Type B pancreatic cell (in vitro differentiated cells): Measurements from ENCODE around the gene XKR3. TPM values are rescaled to one million over a fixed set of nuclear protein-coding genes. Genes with fewer than 3 reads are reported as not detected.
A peak's percentile ranks its signal among the peaks of the same experiment; 100 is the strongest.

Experiments used
- DNase-seq: peaks from one replicate; pipeline ENCODE4 v3.0.0; 2021; ENCODE audit warnings: mixed read lengths; ENCODE audit not compliant: unreplicated experiment; ENCODE audit errors: extremely low spot score
- H3K27ac Mint-ChIP-seq: 2 replicates; pipeline ENCODE4 v1.8.0; 2021; ENCODE audit warnings: mild to moderate bottlenecking, mixed read lengths
- H3K27me3 Mint-ChIP-seq: 2 replicates; pipeline ENCODE4 v1.8.0; 2021; ENCODE audit warnings: mixed read lengths
- H3K36me3 Mint-ChIP-seq: 2 replicates; pipeline ENCODE4 v1.8.0; 2021; ENCODE audit warnings: mixed read lengths
- H3K4me1 Mint-ChIP-seq: one replicate; pipeline ENCODE4 v1.8.0; 2021; ENCODE audit warnings: mixed read lengths; ENCODE audit not compliant: unreplicated experiment
- H3K4me3 Mint-ChIP-seq: 2 replicates; pipeline ENCODE4 v1.8.0; 2021; ENCODE audit warnings: mild to moderate bottlenecking, mixed read lengths
- H3K9me3 Mint-ChIP-seq: 2 replicates; pipeline ENCODE4 v1.8.0; 2021; ENCODE audit warnings: mixed read lengths
- total RNA-seq: library from RNA; stranded (reverse); gene quantifications from 2 replicates; pipeline ENCODE4 v1.2.1, GENCODE V29; 2021; ENCODE audit warnings: low replicate concordance
- TF ChIP-seq, protein P1 (sequence below): fragments of 200-600 bp; sonication (generic); conservative IDR thresholded peaks from 2 replicates; pipeline ENCODE4 v1.5.0; 2021; ENCODE audit warnings: antibody characterized with exemption, mild to moderate bottlenecking

The XKR3 gene
- total RNA-seq, 1 donor from 2014 or later, result not detected

DNA sequence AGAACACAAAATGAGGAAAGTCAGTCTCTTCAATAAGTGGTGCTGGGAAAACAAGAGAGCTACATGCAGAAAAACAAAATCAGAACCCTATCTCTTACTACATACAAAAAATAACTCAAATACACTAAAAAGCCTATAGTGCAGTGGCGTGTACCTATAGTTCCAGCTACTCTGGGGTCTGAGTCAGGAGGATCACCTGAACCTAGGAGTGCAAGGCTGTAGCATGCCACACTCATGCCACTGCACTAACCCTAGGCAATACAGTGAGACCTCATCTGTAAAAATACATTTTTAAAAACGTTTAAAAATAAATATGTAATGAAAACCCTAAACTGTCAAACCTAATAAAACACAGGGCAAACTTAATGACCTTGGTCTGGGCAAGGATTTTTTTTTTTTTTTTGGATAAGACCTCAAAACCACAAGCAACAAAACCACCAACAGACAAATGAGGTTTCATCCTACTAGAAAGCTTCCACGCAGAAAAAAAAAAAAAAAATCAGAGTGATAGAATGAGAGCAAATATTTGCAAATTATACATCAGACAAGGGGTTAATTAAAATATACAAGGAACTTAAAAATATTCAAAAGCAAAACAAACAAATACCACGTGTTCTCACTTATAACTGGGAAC is 35.2 kb downstream of the XKR3 start:
- no peak overlapping the region for H3K4me3 Mint-ChIP-seq
- H3K27ac Mint-ChIP-seq, result no peak overlapping the region

DNA sequence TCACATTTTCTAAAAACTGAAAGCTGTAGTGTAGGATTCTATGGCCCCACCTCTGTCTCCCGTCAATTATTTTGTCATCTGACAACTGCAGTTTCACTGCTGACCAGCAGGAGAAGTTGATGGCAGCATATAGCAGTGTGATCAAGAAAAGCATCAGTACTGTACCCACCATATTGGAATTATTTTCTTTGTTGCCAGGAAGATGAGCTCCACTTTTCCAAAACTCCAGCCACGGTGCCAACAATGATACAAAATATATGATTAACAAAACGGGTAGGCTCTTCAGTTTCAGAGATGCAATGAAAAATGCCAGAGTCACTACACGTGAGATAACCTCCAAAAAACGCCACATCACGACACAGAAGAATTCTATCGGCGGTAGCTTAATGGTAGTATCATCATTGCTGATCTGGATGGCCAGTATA is 41.3 kb downstream of the XKR3 start:
- H3K27me3 Mint-ChIP-seq, result no peaks in the 10 kb centered on the region
- DNase-seq, result no peak
- H3K36me3 Mint-ChIP-seq, result no peaks in the 10 kb centered on the region
- no peak overlapping the region for H3K4me3 Mint-ChIP-seq
- no peak overlapping the region for H3K27ac Mint-ChIP-seq
- TF ChIP-seq, protein P1, sequence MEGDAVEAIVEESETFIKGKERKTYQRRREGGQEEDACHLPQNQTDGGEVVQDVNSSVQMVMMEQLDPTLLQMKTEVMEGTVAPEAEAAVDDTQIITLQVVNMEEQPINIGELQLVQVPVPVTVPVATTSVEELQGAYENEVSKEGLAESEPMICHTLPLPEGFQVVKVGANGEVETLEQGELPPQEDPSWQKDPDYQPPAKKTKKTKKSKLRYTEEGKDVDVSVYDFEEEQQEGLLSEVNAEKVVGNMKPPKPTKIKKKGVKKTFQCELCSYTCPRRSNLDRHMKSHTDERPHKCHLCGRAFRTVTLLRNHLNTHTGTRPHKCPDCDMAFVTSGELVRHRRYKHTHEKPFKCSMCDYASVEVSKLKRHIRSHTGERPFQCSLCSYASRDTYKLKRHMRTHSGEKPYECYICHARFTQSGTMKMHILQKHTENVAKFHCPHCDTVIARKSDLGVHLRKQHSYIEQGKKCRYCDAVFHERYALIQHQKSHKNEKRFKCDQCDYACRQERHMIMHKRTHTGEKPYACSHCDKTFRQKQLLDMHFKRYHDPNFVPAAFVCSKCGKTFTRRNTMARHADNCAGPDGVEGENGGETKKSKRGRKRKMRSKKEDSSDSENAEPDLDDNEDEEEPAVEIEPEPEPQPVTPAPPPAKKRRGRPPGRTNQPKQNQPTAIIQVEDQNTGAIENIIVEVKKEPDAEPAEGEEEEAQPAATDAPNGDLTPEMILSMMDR, result peak; percentile 58
- H3K4me1 Mint-ChIP-seq, result no peaks in the 10 kb centered on the region
- no peaks in the 10 kb centered on the region for H3K9me3 Mint-ChIP-seq

More for the DNA sequence above, 35.2 kb downstream of the XKR3 start:
- H3K27me3 Mint-ChIP-seq, result no peaks in the 10 kb centered on the region
- H3K4me1 Mint-ChIP-seq, result no peaks in the 10 kb centered on the region
- no peaks in the 10 kb centered on the region for H3K36me3 Mint-ChIP-seq
- no peak for DNase-seq
- H3K9me3 Mint-ChIP-seq, result no peaks in the 10 kb centered on the region
- TF ChIP-seq, protein P1, result no peak

DNA sequence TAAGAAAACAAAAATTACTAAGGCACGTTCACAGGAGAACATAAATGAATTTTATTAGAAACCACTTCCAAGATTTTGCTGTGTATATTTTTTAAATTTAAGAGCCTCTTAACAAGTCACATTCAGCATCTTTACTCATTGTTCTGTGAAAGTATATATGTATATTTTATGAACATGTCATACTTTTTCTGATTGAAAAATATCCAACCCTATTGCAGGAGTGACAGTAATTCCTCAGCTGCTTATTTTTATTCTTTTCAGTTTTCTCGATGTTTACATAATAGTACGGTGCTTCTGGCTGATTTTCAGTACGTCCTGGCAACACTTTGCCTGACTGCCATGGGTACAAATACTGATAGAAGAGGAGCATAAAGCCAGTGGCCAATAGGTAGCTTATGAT is 41.8 kb downstream of the XKR3 start:
- Mint-ChIP-seq H3K4me1 (no peaks in the 10 kb centered on the region), H3K36me3 (no peaks in the 10 kb centered on the region), H3K27ac (no peak overlapping the region), H3K27me3 (no peaks in the 10 kb centered on the region), H3K4me3 (no peak overlapping the region), H3K9me3 (no peaks in the 10 kb centered on the region)
- DNase-seq, result no peak
- TF ChIP-seq, protein P1, result no peak

DNA sequence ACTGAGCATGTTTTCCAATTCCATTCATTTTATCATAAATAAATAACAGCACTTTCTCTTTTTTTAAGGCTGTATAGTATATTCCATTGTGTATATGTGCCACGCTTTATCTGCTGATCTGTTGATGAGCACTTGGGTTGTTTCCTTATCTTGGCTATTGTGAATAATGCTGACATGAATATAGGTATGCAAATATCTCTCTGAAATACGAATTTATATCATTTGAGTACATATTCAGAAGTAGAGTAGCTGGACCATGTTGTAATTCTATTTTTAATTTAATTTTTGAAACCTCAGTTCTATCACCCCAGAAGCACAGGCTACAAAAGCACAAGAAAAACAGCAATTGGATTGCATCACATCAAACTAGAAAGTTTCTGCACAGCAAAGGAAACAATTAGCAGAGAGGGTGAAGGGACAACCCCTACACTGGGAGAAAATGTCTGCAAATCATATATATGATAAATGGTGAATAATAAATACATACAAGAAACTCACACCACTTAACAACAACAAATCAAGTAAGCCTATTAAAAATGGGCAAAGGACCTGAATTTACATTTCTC is 43.4 kb downstream of the XKR3 start:
- no peak overlapping the region for H3K27ac Mint-ChIP-seq
- TF ChIP-seq, protein P1, result no peak

DNA sequence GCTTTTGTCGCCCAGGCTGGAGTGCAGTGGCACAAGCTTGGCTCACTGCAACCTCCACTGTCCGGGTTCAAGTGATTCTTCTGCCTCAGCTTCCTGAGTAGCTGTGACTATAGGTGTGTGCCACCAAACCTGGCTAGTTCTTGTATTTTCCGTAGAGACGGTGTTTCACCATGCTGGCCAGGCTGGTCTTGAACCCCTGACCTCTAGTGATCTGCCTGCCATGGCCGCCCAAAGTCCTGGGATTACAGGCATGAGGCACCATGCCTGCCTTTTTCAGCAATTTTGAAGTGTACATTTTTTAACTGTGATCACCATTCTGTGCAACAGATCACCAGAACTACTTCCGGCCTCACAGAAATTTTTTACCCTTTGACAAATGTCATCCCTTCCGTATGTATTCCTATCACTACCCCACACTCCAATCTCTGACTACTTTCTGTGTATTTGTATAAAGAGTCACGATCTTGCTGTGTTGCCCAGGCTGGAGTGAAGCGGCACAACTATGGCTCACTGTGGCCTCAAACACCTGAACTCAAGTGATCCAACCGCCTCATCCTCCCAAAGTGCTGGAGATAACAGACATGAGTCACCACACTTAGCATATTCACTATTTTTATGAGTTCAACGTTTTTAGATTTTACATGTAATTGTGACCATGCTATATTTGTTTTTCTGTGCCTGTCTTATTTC is 44.0 kb downstream of the XKR3 start:
- H3K27ac Mint-ChIP-seq, result no peak overlapping the region
- no peak for DNase-seq
- TF ChIP-seq, protein P1, result no peak
- no peaks in the 10 kb centered on the region for H3K27me3 Mint-ChIP-seq
- no peaks in the 10 kb centered on the region for H3K9me3 Mint-ChIP-seq
- H3K36me3 Mint-ChIP-seq, result no peaks in the 10 kb centered on the region
- no peaks in the 10 kb centered on the region for H3K4me1 Mint-ChIP-seq
- no peak overlapping the region for H3K4me3 Mint-ChIP-seq

More for the DNA sequence above, 43.4 kb downstream of the XKR3 start:
- H3K4me3 Mint-ChIP-seq, result no peak overlapping the region
- H3K27me3 Mint-ChIP-seq, result no peaks in the 10 kb centered on the region
- no peaks in the 10 kb centered on the region for H3K36me3 Mint-ChIP-seq
- no peaks in the 10 kb centered on the region for H3K4me1 Mint-ChIP-seq
- H3K9me3 Mint-ChIP-seq, result no peaks in the 10 kb centered on the region
- no peak for DNase-seq
